ENCODE measurements around the gene BBS10.

DNA sequence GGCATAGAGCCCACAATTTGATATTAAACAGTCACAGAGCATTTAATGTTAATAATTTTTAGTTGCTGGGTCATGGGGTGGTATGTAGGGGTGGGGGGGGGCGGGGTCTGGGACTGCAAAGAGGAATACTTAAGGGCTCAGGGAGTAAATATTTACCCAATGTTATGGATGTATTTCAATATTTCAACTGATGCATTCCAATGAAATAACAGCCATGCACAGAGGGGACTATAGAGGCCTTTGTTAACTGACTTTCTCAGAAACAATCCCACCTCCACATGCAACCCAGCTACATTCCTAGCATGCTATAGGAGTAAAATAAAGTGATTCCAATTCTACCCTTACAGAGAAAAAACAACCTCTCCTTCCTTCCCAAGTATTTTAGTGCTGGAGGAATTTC lies 7.9 kb upstream of the BBS10 start:
- TF ChIP-seq POLR2AphosphoS5 (IDR thresholded peaks at IDR 0.05; ENCODE audit: low read depth, low read length), result no peak
- no peak for TF ChIP-seq SRF (IDR thresholded peaks at IDR 0.05; ENCODE audit: low read depth, low read length)
- TF ChIP-seq RAD21 (CRISPR knock-in tag; IDR thresholded peaks at IDR 0.05), result no peak
- TF ChIP-seq, protein P1, sequence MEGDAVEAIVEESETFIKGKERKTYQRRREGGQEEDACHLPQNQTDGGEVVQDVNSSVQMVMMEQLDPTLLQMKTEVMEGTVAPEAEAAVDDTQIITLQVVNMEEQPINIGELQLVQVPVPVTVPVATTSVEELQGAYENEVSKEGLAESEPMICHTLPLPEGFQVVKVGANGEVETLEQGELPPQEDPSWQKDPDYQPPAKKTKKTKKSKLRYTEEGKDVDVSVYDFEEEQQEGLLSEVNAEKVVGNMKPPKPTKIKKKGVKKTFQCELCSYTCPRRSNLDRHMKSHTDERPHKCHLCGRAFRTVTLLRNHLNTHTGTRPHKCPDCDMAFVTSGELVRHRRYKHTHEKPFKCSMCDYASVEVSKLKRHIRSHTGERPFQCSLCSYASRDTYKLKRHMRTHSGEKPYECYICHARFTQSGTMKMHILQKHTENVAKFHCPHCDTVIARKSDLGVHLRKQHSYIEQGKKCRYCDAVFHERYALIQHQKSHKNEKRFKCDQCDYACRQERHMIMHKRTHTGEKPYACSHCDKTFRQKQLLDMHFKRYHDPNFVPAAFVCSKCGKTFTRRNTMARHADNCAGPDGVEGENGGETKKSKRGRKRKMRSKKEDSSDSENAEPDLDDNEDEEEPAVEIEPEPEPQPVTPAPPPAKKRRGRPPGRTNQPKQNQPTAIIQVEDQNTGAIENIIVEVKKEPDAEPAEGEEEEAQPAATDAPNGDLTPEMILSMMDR (CRISPR knock-in tag; IDR thresholded peaks at IDR 0.05), result no peak
- TF ChIP-seq, protein P2, sequence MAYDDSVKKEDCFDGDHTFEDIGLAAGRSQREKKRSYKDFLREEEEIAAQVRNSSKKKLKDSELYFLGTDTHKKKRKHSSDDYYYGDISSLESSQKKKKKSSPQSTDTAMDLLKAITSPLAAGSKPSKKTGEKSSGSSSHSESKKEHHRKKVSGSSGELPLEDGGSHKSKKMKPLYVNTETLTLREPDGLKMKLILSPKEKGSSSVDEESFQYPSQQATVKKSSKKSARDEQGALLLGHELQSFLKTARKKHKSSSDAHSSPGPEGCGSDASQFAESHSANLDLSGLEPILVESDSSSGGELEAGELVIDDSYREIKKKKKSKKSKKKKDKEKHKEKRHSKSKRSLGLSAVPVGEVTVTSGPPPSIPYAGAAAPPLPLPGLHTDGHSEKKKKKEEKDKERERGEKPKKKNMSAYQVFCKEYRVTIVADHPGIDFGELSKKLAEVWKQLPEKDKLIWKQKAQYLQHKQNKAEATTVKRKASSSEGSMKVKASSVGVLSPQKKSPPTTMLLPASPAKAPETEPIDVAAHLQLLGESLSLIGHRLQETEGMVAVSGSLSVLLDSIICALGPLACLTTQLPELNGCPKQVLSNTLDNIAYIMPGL (CRISPR knock-in tag; IDR thresholded peaks at IDR 0.05; ENCODE audit: borderline replicate concordance in 1 of 2, low read depth in 1 of 2), result no peak
- TF ChIP-seq ZSCAN22 (CRISPR knock-in tag; IDR thresholded peaks at IDR 0.05), result no peak
- no peak for TF ChIP-seq CEBPB (IDR thresholded peaks at IDR 0.05; ENCODE audit: borderline replicate concordance, low read depth, low read length)
- TF ChIP-seq, protein P3, sequence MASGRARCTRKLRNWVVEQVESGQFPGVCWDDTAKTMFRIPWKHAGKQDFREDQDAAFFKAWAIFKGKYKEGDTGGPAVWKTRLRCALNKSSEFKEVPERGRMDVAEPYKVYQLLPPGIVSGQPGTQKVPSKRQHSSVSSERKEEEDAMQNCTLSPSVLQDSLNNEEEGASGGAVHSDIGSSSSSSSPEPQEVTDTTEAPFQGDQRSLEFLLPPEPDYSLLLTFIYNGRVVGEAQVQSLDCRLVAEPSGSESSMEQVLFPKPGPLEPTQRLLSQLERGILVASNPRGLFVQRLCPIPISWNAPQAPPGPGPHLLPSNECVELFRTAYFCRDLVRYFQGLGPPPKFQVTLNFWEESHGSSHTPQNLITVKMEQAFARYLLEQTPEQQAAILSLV (CRISPR knock-in tag; IDR thresholded peaks at IDR 0.05; ENCODE audit: borderline replicate concordance), result no peak
- TF ChIP-seq TAF15 (IDR thresholded peaks at IDR 0.05; ENCODE audit: low read depth, low read length, poor library complexity, severe bottlenecking), result no peak

Data from HepG2 (cell line).